Measurements from ENCODE around the gene ZNF593. TPM values are rescaled to one million over a fixed set of nuclear protein-coding genes. Genes with fewer than 3 reads are reported as not detected.

The ZNF593 gene
- total and polyA plus RNA-seq, 11 donors: 13.7 to 147 (median 22.6) TPM

DNA sequence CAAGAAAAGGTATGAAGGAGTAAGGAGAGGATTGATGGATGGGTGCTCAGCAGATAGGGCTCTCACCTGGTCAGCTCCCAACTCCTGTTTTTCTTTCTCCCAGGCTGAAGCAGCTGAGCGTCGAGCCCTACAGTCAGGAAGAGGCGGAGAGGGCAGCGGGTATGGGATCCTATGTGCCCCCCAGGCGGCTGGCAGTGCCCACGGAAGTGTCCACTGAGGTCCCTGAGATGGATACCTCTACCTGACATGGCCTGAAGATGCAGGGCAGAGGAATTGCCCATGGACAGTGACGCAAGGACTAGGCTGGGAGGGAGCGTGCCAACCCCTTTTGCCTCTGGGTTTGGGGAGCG, 739 bp downstream of the ZNF593 start:
- no peak for ATAC-seq
- H3K4me3 ChIP-seq: peak overlapping the region; percentile 66 to 94 (median 86)
- 73 to 81% (median 76%) methylated on average over 6 to 9 of the region's 9 CpGs for WGBS, 4 donors
- peaks cover 5 to 26% (median 16%) of the 10 kb centered on the region in 12 donors for H3K4me1 ChIP-seq
- peak overlapping the region in 9 of 12 donors; percentile 69 to 89 (median 82) for H3K27ac ChIP-seq
- peaks cover 0 to 2% (median 0%) of the 10 kb centered on the region in 9 donors for H3K36me3 ChIP-seq
- intact Hi-C loops (cut with DNase I): loop anchor here in 4 of 10 donors (2.0 to 5.0 kb wide), 3 partner anchors 57 to 152 kb away; partner anchors contain the start of gene CD52 (in 1 of the 4)
- no peaks in the 10 kb centered on the region for H3K27me3 ChIP-seq
- H3K9me3 ChIP-seq: no peaks in the 10 kb centered on the region
- DNase-seq: no peak
- no peak for TF ChIP-seq CTCF (IDR thresholded peaks at IDR 0.05)
- TF ChIP-seq POLR2A (IDR thresholded peaks at IDR 0.05): no peak

GRCh38 chr1:26171084-26172072, 1.7 kb downstream of the ZNF593 start, which contains the start of gene ZNF593OS:
Gene ZNF593OS, minus strand, starts transcription at chr1:26171832. Its CDS starts 171 bp downstream, at chr1:26171661.
- Histone ChIP-seq H3K4me3 (peak within 1 kb of the TSS in 7 of 12 donors; percentile 73 to 94 (median 90)), H3K36me3 (peaks cover 0 to 2% (median 0%) of the 10 kb centered on the region in 9 donors), H3K27ac (no peak within 1 kb of the TSS), H3K4me1 (peaks cover 5 to 26% (median 16%) of the 10 kb centered on the region in 12 donors), H3K9me3 (no peaks in the 10 kb centered on the region), H3K27me3 (no peaks in the 10 kb centered on the region)
- WGBS, 4 donors: 90 to 93% (median 91%) methylated on average over 31 to 34 of the region's 34 CpGs
- DNase-seq: no peak
- intact Hi-C loops (cut with DNase I): loop anchor here in 4 of 10 donors (2.0 to 5.0 kb wide), 3 partner anchors 56 to 151 kb away; partner anchors contain the start of gene CD52 (in 1 of the 4)
- ATAC-seq: no peak
- TF ChIP-seq CTCF (IDR thresholded peaks at IDR 0.05) (no peak), POLR2A (IDR thresholded peaks at IDR 0.05) (no peak)

DNA sequence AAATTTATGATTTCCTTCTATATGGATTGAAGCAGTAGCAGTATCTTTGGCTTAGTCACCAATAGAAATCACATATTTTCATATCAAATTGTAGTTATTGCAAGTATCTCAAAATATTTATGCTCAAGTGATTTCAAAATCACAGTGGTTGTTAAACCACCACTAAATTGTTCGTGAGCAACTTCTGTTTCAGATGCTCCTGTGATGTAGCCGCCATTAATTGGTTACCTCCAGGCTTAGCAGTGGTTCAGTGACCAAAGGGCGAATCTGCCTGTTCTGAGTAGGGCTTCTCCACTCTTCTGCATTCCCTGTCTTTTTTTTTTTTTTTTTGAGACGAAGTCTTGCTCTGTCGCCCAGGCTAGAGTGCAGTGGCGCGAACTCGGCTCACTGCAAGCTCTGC, 5.6 kb downstream of the ZNF593 start:
- TF ChIP-seq POLR2A (IDR thresholded peaks at IDR 0.05): no peak
- TF ChIP-seq CTCF (IDR thresholded peaks at IDR 0.05): no peak
- no peak overlapping the region for H3K4me3 ChIP-seq
- intact Hi-C loops (cut with DNase I): loop anchor here in 1 of 10 donors (5.0 kb wide), 1 partner anchor 147 kb away; no protein-coding TSS in a partner anchor
- no peaks in the 10 kb centered on the region for H3K27me3 ChIP-seq
- H3K4me1 ChIP-seq: peaks cover 3 to 12% (median 7%) of the 10 kb centered on the region in 12 donors
- 91 to 96% (median 95%) methylated on average over 8 of the region's 8 CpGs for WGBS, 4 donors
- DNase-seq (no peak), ATAC-seq (no peak)
- peaks cover 0 to 2% (median 0%) of the 10 kb centered on the region in 9 donors for H3K36me3 ChIP-seq
- H3K9me3 ChIP-seq: no peaks in the 10 kb centered on the region
- no peak overlapping the region for H3K27ac ChIP-seq

DNA sequence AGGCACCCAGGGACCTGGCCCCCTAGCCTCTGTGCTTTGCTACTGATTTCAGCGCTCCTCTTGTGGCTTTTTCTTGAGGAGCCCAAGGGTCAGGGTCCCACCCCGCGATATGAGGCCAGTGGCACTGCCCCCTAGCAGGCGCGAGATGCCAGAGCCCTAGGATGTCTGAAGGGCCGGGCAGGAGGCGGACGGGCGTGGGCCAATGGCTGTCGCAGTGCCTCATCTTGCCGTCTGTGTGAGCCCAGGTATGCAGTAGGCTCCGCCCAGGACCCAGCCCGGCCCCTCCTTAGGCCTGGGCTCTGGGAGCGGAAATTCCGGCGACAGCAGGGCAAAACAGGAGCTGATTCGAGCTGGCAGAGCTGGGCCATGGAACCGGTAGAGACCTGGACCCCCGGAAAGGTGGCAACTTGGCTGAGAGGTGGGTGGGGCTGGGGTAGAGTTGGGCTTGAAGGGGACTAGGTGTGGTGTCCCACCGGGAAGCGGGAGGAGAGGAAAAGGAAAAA, 7.5 kb downstream of the ZNF593 start, which contains the start of gene CNKSR1:
Gene CNKSR1, plus strand, starts transcription at position 310 of the 503 bp plus-strand sequence. Its CDS starts 57 bp downstream, at position 367.
- peaks cover 0 to 3% (median 0%) of the 10 kb centered on the region in 12 donors for H3K4me1 ChIP-seq
- no peak within 1 kb of the TSS for H3K27ac ChIP-seq
- H3K36me3 ChIP-seq: no peaks in the 10 kb centered on the region
- H3K9me3 ChIP-seq: no peaks in the 10 kb centered on the region
- TF ChIP-seq POLR2A (IDR thresholded peaks at IDR 0.05) (no peak), CTCF (IDR thresholded peaks at IDR 0.05) (no peak)
- intact Hi-C loops (cut with DNase I): loop anchor here in 1 of 10 donors (5.0 kb wide), 1 partner anchor 145 kb away; no protein-coding TSS in a partner anchor
- H3K4me3 ChIP-seq: no peak within 1 kb of the TSS
- ATAC-seq (peak in 1 of 4 donors; percentile 38), DNase-seq (no peak)
- H3K27me3 ChIP-seq: no peaks in the 10 kb centered on the region
- 43 to 63% (median 56%) methylated on average over 10 to 21 of the region's 21 CpGs for WGBS, 4 donors

Data from heart left ventricle (tissue), 16 donors.